Neuronal stem cell (in vitro differentiated cells): ENCODE measurements around the gene CCDC27.
A peak's percentile ranks its signal among the peaks of the same experiment; 100 is the strongest.

Experiments used
- DNase-seq: peaks from one replicate; pipeline ENCODE4 v3.0.0-alpha.2; 2013; ENCODE audit warnings: low spot score
- H2AFZ ChIP-seq: one replicate; pipeline ENCODE4 v1.6.1; 2013; ENCODE audit warnings: mild to moderate bottlenecking, low read length, inconsistent platforms
- H2AK5ac ChIP-seq: 2 replicates; pipeline ENCODE4 v1.6.1; 2013; ENCODE audit warnings: low read depth, mild to moderate bottlenecking, inconsistent platforms, low read length, moderate library complexity, mixed read lengths
- H2BK120ac ChIP-seq: 2 replicates; pipeline ENCODE4 v1.6.1; 2013; ENCODE audit warnings: low read depth, mild to moderate bottlenecking, inconsistent platforms, low read length, moderate library complexity, mixed read lengths
- H2BK12ac ChIP-seq: one replicate; pipeline ENCODE4 v1.6.1; 2013; ENCODE audit warnings: low read length, inconsistent platforms
- H2BK15ac ChIP-seq: 2 replicates; pipeline ENCODE4 v1.6.1; 2013; ENCODE audit warnings: mild to moderate bottlenecking, low read length, inconsistent platforms, mixed read lengths
- H2BK5ac ChIP-seq: one replicate; pipeline ENCODE4 v1.6.1; 2013; ENCODE audit warnings: inconsistent platforms, mild to moderate bottlenecking, low read length, moderate library complexity
- H3K14ac ChIP-seq: one replicate; pipeline ENCODE4 v1.6.1; 2013; ENCODE audit warnings: low read length, inconsistent platforms
- H3K18ac ChIP-seq: 2 replicates; pipeline ENCODE4 v1.6.1; 2013; ENCODE audit warnings: low read length, inconsistent platforms
- H3K23ac ChIP-seq: 2 replicates; pipeline ENCODE4 v1.6.1; 2013; ENCODE audit warnings: low read depth, mild to moderate bottlenecking, mixed read lengths, low read length, inconsistent platforms; ENCODE audit not compliant: poor library complexity
- H3K27ac ChIP-seq: replicated peaks from 3 replicates; pipeline ENCODE4 v1.5.1; 2013; ENCODE audit warnings: low read length, inconsistent platforms
- H3K27me3 ChIP-seq, 3 experiments: 2 replicates each; pipeline ENCODE4 v1.6.1; 2013; ENCODE audit warnings: low read length in 3 of 3, mild to moderate bottlenecking in 2 of 3, inconsistent platforms in 1 of 3, low read depth in 1 of 3, mixed read lengths in 1 of 3, moderate library complexity in 1 of 3; ENCODE audit not compliant: control insufficient read depth in 3 of 3, insufficient read depth in 3 of 3
- H3K36me3 ChIP-seq, 2 donors: replicated peaks in 1 of 2; 2 replicates each; pipeline ENCODE4 v1.6.1; 2013; ENCODE audit warnings: low read length in 2 of 2; ENCODE audit not compliant: control insufficient read depth in 2 of 2, insufficient read depth in 2 of 2
- H3K4ac ChIP-seq: 2 replicates; pipeline ENCODE4 v1.6.1; 2013; ENCODE audit warnings: inconsistent platforms, mild to moderate bottlenecking, low read length, moderate library complexity
- H3K4me1 ChIP-seq, 2 donors: 1 replicate in 1 of 2; 2 replicates in 1 of 2; pipeline ENCODE4 v1.6.1; 2013; ENCODE audit warnings: low read length in 2 of 2, low read depth in 1 of 2; ENCODE audit not compliant: control insufficient read depth in 2 of 2, insufficient read depth in 1 of 2
- H3K4me2 ChIP-seq: one replicate; pipeline ENCODE4 v1.6.1; 2013; ENCODE audit warnings: mild to moderate bottlenecking, low read length, inconsistent platforms; ENCODE audit not compliant: insufficient read depth, poor library complexity, severe bottlenecking
- H3K4me3 ChIP-seq, 2 donors: 2 replicates each; pipeline ENCODE4 v1.5.1; 2013; ENCODE audit warnings: low read length in 2 of 2, mild to moderate bottlenecking in 2 of 2, inconsistent platforms in 1 of 2, moderate library complexity in 1 of 2
- H3K79me1 ChIP-seq: one replicate; pipeline ENCODE4 v1.6.1; 2013; ENCODE audit warnings: low read depth, mild to moderate bottlenecking, inconsistent platforms, low read length, moderate library complexity
- H3K9ac ChIP-seq: one replicate; pipeline ENCODE4 v1.6.1; 2013; ENCODE audit warnings: mild to moderate bottlenecking, low read depth, low read length, inconsistent platforms; ENCODE audit not compliant: poor library complexity
- H3K9me3 ChIP-seq, 2 donors: replicated peaks in 1 of 2; 2 replicates each; pipeline versions ENCODE3 to v1.6.1; 2013; ENCODE audit warnings: low read length in 2 of 2, mild to moderate bottlenecking in 2 of 2, inconsistent platforms in 1 of 2, low read depth in 1 of 2, mixed read lengths in 1 of 2, moderate library complexity in 1 of 2; ENCODE audit not compliant: control insufficient read depth in 2 of 2, insufficient read depth in 1 of 2
- H4K8ac ChIP-seq: one replicate; pipeline ENCODE4 v1.6.1; 2013; ENCODE audit warnings: low read depth, mild to moderate bottlenecking, inconsistent platforms, low read length, moderate library complexity
- H4K91ac ChIP-seq: one replicate; pipeline ENCODE4 v1.6.1; 2013; ENCODE audit warnings: low read length, low read depth, mild to moderate bottlenecking, inconsistent platforms; ENCODE audit not compliant: poor library complexity
- WGBS, 2 donors: extraction: QIAGEN DNeasy Blood & Tissue Kit; methylation state at CpG; one replicate each; pipeline ENCODE4 v1.1.7; 2013; ENCODE audit warnings: missing lambda C conversion rate in 2 of 2, mixed read lengths in 1 of 2; ENCODE audit not compliant: insufficient read length in 2 of 2, insufficient replicate concordance in 1 of 2; ENCODE audit errors: extremely low coverage in 2 of 2; 5-methylcytosine and 5-hydroxymethylcytosine counted together

The CCDC27 gene

GRCh38 chr1:3712573-3713535 is 39.4 kb upstream of the CCDC27 start:
- Histone ChIP-seq H2BK120ac (no peak overlapping the region), H3K27me3 (peaks cover 0 to 89% (median 11%) of the 10 kb centered on the region in 3 experiments), H3K4ac (no peak overlapping the region), H3K14ac (no peak overlapping the region), H3K36me3 (no peaks in the 10 kb centered on the region), H4K91ac (peak overlapping the region; percentile 72), H2BK12ac (peak overlapping the region; percentile 22), H3K23ac (no peak overlapping the region), H3K18ac (peak overlapping the region; percentile 57), H3K27ac (no peak overlapping the region), H4K8ac (no peak overlapping the region), H2AK5ac (peak overlapping the region; percentile 56), H2AFZ (no peak overlapping the region), H3K4me1 (peaks cover 8 to 14% of the 10 kb centered on the region in 2 donors), H3K79me1 (peaks cover 2% of the 10 kb centered on the region), H3K4me3 (no peak overlapping the region), H2BK5ac (peak overlapping the region; percentile 57), H3K9ac (peak overlapping the region; percentile 30), H3K4me2 (no peak overlapping the region), H2BK15ac (peak overlapping the region; percentile 58), H3K9me3 (no peaks in the 10 kb centered on the region)
- DNase-seq: no peak
- WGBS, 2 donors: no CpG with 5 or more reads among the region's 19 CpGs

DNA sequence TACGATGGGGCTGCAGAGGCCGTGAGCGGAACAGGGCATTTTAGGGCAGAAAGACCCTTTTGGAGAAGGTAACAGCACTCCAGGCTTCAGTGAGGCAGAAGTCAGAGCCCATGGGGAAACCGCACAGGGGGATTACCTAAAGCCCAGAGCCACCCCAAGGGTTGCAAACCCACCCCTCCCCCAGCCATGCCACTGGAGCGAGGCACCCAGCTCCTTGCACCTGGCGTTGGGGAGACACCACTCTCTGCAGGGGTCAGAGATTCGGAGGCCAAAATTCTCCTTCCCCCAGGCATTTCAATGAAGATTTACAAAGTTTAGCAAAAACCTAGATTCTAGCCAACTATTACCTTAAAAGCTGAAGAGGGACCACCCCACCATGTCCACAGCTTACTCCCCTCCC is 38.4 kb upstream of the CCDC27 start:
- H3K23ac ChIP-seq: no peak overlapping the region
- no peak overlapping the region for H2BK12ac ChIP-seq
- WGBS, 2 donors: no CpG with 5 or more reads among the region's 7 CpGs
- no peak overlapping the region for H2BK5ac ChIP-seq
- H3K14ac ChIP-seq: no peak overlapping the region
- H3K4me1 ChIP-seq: peaks cover 10 to 15% of the 10 kb centered on the region in 2 donors
- no peak overlapping the region for H2BK120ac ChIP-seq
- peaks cover 3% of the 10 kb centered on the region for H3K79me1 ChIP-seq
- H3K27ac ChIP-seq: no peak overlapping the region
- H3K4me3 ChIP-seq: no peak overlapping the region
- H2BK15ac ChIP-seq: no peak overlapping the region
- no peak overlapping the region for H2AFZ ChIP-seq
- H3K4me2 ChIP-seq: no peak overlapping the region
- H3K27me3 ChIP-seq: peaks cover 0 to 79% (median 6%) of the 10 kb centered on the region in 3 experiments
- H4K91ac ChIP-seq: no peak overlapping the region
- H3K18ac ChIP-seq: no peak overlapping the region
- DNase-seq: no peak
- no peak overlapping the region for H2AK5ac ChIP-seq
- H3K9ac ChIP-seq: no peak overlapping the region
- H3K36me3 ChIP-seq: no peaks in the 10 kb centered on the region
- H4K8ac ChIP-seq: no peak overlapping the region
- no peak overlapping the region for H3K4ac ChIP-seq
- H3K9me3 ChIP-seq: no peaks in the 10 kb centered on the region

- no peak overlapping the region for H2BK12ac ChIP-seq
- H4K91ac ChIP-seq: no peak overlapping the region
- no peaks in the 10 kb centered on the region for H3K36me3 ChIP-seq
- peaks cover 3% of the 10 kb centered on the region for H3K79me1 ChIP-seq
- no peak overlapping the region for H3K23ac ChIP-seq
- no peak overlapping the region for H3K14ac ChIP-seq
- H2BK15ac ChIP-seq: no peak overlapping the region
- no peaks in the 10 kb centered on the region for H3K9me3 ChIP-seq
- peaks cover 10 to 16% of the 10 kb centered on the region in 2 donors for H3K4me1 ChIP-seq
- H2BK5ac ChIP-seq: peak overlapping the region; percentile 39
- H4K8ac ChIP-seq: no peak overlapping the region
- H3K4me2 ChIP-seq: no peak overlapping the region
- H3K4me3 ChIP-seq: no peak overlapping the region
- no CpG with 5 or more reads among the region's 10 CpGs for WGBS, 2 donors
- H3K27ac ChIP-seq: no peak overlapping the region
- no peak overlapping the region for H2AFZ ChIP-seq
- no peak overlapping the region for H3K4ac ChIP-seq
- H3K18ac ChIP-seq: no peak overlapping the region
- H3K27me3 ChIP-seq: peaks cover 0 to 74% (median 6%) of the 10 kb centered on the region in 3 experiments
- no peak for DNase-seq
- H3K9ac ChIP-seq: peak overlapping the region; percentile 60
- H2BK120ac ChIP-seq: no peak overlapping the region
- H2AK5ac ChIP-seq: no peak overlapping the region
Measured at GRCh38 chr1:3714284-3714741, 37.9 kb upstream of the CCDC27 start.

DNA sequence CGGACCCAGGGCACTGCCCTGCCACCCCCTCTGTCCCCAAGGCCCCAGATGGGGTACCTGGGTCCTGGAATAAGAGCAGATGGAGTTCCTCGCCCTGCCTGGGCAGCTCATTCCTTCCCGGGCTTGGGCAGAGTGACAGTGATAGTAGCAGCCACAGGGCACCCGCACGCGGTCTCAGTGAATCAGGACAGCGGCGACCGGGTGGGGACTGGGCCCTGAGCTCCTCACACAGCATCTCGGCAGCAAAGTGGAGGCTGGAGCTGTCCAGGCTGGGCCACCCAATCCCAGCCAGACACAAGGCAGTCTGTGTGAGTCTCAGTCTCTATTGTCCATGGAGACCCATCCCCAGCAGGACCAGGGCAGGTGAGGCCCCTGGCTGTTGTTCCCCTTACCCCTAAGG is 37.4 kb upstream of the CCDC27 start:
- Histone ChIP-seq H3K4me3 (no peak overlapping the region), H4K91ac (no peak overlapping the region), H3K23ac (no peak overlapping the region), H3K27ac (no peak overlapping the region), H3K36me3 (no peaks in the 10 kb centered on the region), H3K18ac (peak overlapping the region; percentile 57), H3K27me3 (peaks cover 0 to 69% (median 2%) of the 10 kb centered on the region in 3 experiments), H3K79me1 (peaks cover 3% of the 10 kb centered on the region), H3K14ac (no peak overlapping the region), H2AK5ac (peak overlapping the region; percentile 46), H3K9ac (no peak overlapping the region), H2BK15ac (no peak overlapping the region), H2BK5ac (peak overlapping the region; percentile 39), H3K4me2 (no peak overlapping the region), H4K8ac (no peak overlapping the region), H2BK12ac (no peak overlapping the region), H3K4me1 (peaks cover 11 to 19% of the 10 kb centered on the region in 2 donors), H2BK120ac (no peak overlapping the region), H3K4ac (no peak overlapping the region), H2AFZ (no peak overlapping the region), H3K9me3 (no peaks in the 10 kb centered on the region)
- DNase-seq: no peak
- WGBS, 2 donors: no CpG with 5 or more reads among the region's 10 CpGs
